CD4-positive, alpha-beta T cell (primary cell): ENCODE data around the gene RSBN1L. TPM values are rescaled to one million over a fixed set of nuclear protein-coding genes. Genes with fewer than 3 reads are reported as not detected.
"Not testable (repeated sequence)": the region's sequence is repeated elsewhere in the genome, so short reads cannot be mapped to it uniquely, and the experiment has no call there.

ENCODE experiments used
- ATAC-seq: fragments of 200-7000 bp; cut with Tn5 transposase; one replicate; pipeline ENCODE4 v1.10.0; 2022; ENCODE audit warnings: mild to moderate bottlenecking; ENCODE audit not compliant: poor library complexity
- CTCF ChIA-PET: fragments of 350-600 bp; sonication (Branson Sonifier 250); formaldehyde crosslinking; loops from one replicate; lab custom pipeline; 2021; ENCODE audit warnings: antibody characterized with exemption, inconsistent platforms; lab: Charles Lee
- POLR2A ChIA-PET: fragments of 350-600 bp; sonication (Branson Sonifier 250); formaldehyde crosslinking; loops from one replicate; lab custom pipeline; 2021; ENCODE audit warnings: antibody characterized with exemption, inconsistent platforms; lab: Charles Lee
- DNase-seq, 14 experiments: peaks; one replicate each; pipeline ENCODE4 v3.0.0-alpha.2; 2013 to 2020; ENCODE audit warnings: mixed read lengths in 2 of 14
- H3K27ac ChIP-seq, 2 donors: one replicate each; pipeline versions ENCODE4 v1.5.1 to v1.7.0; 2013; ENCODE audit warnings: low read length in 2 of 2, low read depth in 1 of 2, mild to moderate bottlenecking in 1 of 2
- H3K27me3 ChIP-seq, 2 experiments: 1 replicate in 1 of 2; 2 replicates in 1 of 2; pipeline versions ENCODE4 v1.6.1 to v1.7.0; 2013; ENCODE audit warnings: low read length in 2 of 2, control low read depth in 1 of 2, mild to moderate bottlenecking in 1 of 2, moderate library complexity in 1 of 2; ENCODE audit not compliant: insufficient read depth in 2 of 2, control insufficient read depth in 1 of 2
- H3K36me3 ChIP-seq: one replicate; pipeline ENCODE4 v1.6.1; 2013; ENCODE audit warnings: low read length, control low read depth; ENCODE audit not compliant: insufficient read depth
- H3K4me1 ChIP-seq: one replicate; pipeline ENCODE4 v1.6.1; 2013; ENCODE audit warnings: low read length, control low read depth; ENCODE audit not compliant: insufficient read depth
- H3K4me3 ChIP-seq: one replicate; pipeline ENCODE4 v1.5.1; 2013; ENCODE audit warnings: mild to moderate bottlenecking, low read length, moderate library complexity
- H3K9me3 ChIP-seq, 2 experiments: 1 replicate in 1 of 2; 2 replicates in 1 of 2; pipeline versions ENCODE4 v1.6.1 to v1.7.0; 2013; ENCODE audit warnings: low read length in 2 of 2, mild to moderate bottlenecking in 2 of 2, control low read depth in 1 of 2, moderate library complexity in 1 of 2; ENCODE audit not compliant: control insufficient read depth in 1 of 2, insufficient read depth in 1 of 2
- H3K27ac Mint-ChIP-seq: one replicate; pipeline ENCODE4 v1.8.0; 2020; ENCODE audit warnings: mixed read lengths
- H3K27me3 Mint-ChIP-seq: one replicate; pipeline ENCODE4 v1.8.0; 2021; ENCODE audit warnings: mixed read lengths
- H3K36me3 Mint-ChIP-seq: one replicate; pipeline ENCODE4 v1.8.0; 2021; ENCODE audit warnings: low read depth, mixed read lengths
- H3K4me1 Mint-ChIP-seq: one replicate; pipeline ENCODE4 v1.8.0; 2021; ENCODE audit warnings: low read depth, mixed read lengths
- H3K4me3 Mint-ChIP-seq: one replicate; pipeline ENCODE4 v1.8.0; 2020; ENCODE audit warnings: mild to moderate bottlenecking, mixed read lengths
- H3K9me3 Mint-ChIP-seq: one replicate; pipeline ENCODE4 v1.8.0; 2020; ENCODE audit warnings: mixed read lengths
- CTCF ChIP-seq: fragments of 200-600 bp; IDR thresholded peaks from one replicate; pipeline ENCODE4 v1.8.0; 2022; ENCODE audit warnings: antibody characterized with exemption, mild to moderate bottlenecking
- intact Hi-C, 2 experiments: fragments of 100-400 bp; cut with DNase I in 1 of 2; cut with micrococcal nuclease in 1 of 2; formaldehyde crosslinking; loops; one replicate each; pipeline versions ENCODE4 v1.15.1 to v1.9.0; 2023 to 2025; cut with DNase I, micrococcal nuclease
- total RNA-seq, 174 experiments: library from RNA in 2 of 174; stranded (reverse) in 2 of 174; gene quantifications; one replicate each; pipeline ENCODE4 v1.2.3 and lab custom pipeline; 2021 to 2026

RSBN1L gene
- total RNA-seq, 2 experiments from 2014 or later, result 9.0 to 9.6 TPM

- POLR2A ChIA-PET, result interaction anchor here (0.6 kb wide), 1 partner anchor 10 kb away, joined by 4 read pairs; no protein-coding TSS in a partner anchor
- DNase-seq (no peak), ATAC-seq (no peak)
- no peaks in the 10 kb centered on the region for H3K9me3 Mint-ChIP-seq
- CTCF ChIA-PET, result no interaction called here
- H3K27me3 Mint-ChIP-seq, result no peaks in the 10 kb centered on the region
- no peak overlapping the region for H3K4me3 Mint-ChIP-seq
- Histone ChIP-seq H3K27ac (no peak overlapping the region), H3K9me3 (no peaks in the 10 kb centered on the region), H3K27me3 (no peaks in the 10 kb centered on the region), H3K4me1 (peaks cover 19% of the 10 kb centered on the region), H3K4me3 (no peak overlapping the region), H3K36me3 (peaks cover 17% of the 10 kb centered on the region)
- peaks cover 39% of the 10 kb centered on the region for H3K36me3 Mint-ChIP-seq
- H3K27ac Mint-ChIP-seq, result no peak overlapping the region
- TF ChIP-seq CTCF, result no peak
- H3K4me1 Mint-ChIP-seq, result peaks cover 67% of the 10 kb centered on the region
- intact Hi-C loops, result no loop called here
These were observed 13.8 kb downstream of the RSBN1L start for GRCh38 chr7:77710067-77710466.

GRCh38 chr7:77710861-77711260 lies 14.6 kb downstream of the RSBN1L start:
- Mint-ChIP-seq H3K4me1 (peaks cover 74% of the 10 kb centered on the region), H3K36me3 (peaks cover 43% of the 10 kb centered on the region)

GRCh38 chr7:77714195-77714594 lies 17.9 kb downstream of the RSBN1L start:
- no peak for TF ChIP-seq CTCF
- Mint-ChIP-seq H3K9me3 (no peaks in the 10 kb centered on the region), H3K4me1 (peaks cover 85% of the 10 kb centered on the region), H3K36me3 (peaks cover 56% of the 10 kb centered on the region), H3K27ac (peak overlapping the region; percentile 30), H3K4me3 (no peak overlapping the region), H3K27me3 (no peaks in the 10 kb centered on the region)
- Histone ChIP-seq H3K36me3 (peaks cover 17% of the 10 kb centered on the region), H3K27ac (no peak overlapping the region), H3K27me3 (no peaks in the 10 kb centered on the region), H3K9me3 (no peaks in the 10 kb centered on the region), H3K4me1 (peaks cover 27% of the 10 kb centered on the region), H3K4me3 (no peak overlapping the region)
- CTCF ChIA-PET, result no interaction called here
- POLR2A ChIA-PET, result no interaction called here
- ATAC-seq (no peak), DNase-seq (no peak)
- intact Hi-C loops, result no loop called here

More at GRCh38 chr7:77710861-77711260, 14.6 kb downstream of the RSBN1L start:
- Mint-ChIP-seq H3K4me3 (no peak overlapping the region), H3K9me3 (no peaks in the 10 kb centered on the region), H3K27me3 (no peaks in the 10 kb centered on the region), H3K27ac (no peak overlapping the region)
- intact Hi-C loops, result no loop called here
- Histone ChIP-seq H3K27ac (no peak overlapping the region), H3K27me3 (no peaks in the 10 kb centered on the region), H3K36me3 (peaks cover 17% of the 10 kb centered on the region), H3K4me3 (no peak overlapping the region), H3K9me3 (no peaks in the 10 kb centered on the region), H3K4me1 (peaks cover 23% of the 10 kb centered on the region)
- DNase-seq, result no peak
- POLR2A ChIA-PET, result interaction anchor here (0.6 kb wide), 1 partner anchor 9 kb away, joined by 4 read pairs; no protein-coding TSS in a partner anchor
- ATAC-seq, result no peak
- CTCF ChIA-PET, result no interaction called here
- TF ChIP-seq CTCF, result no peak

- peak overlapping the region; percentile 30 for H3K27ac Mint-ChIP-seq
- H3K4me1 Mint-ChIP-seq, result peaks cover 83% of the 10 kb centered on the region
- H3K9me3 ChIP-seq, CTCF ChIA-PET, ATAC-seq, POLR2A ChIA-PET, H3K27ac ChIP-seq, H3K4me3 ChIP-seq, H3K27me3 ChIP-seq, H3K4me3 Mint-ChIP-seq, H3K9me3 Mint-ChIP-seq, DNase-seq, H3K27me3 Mint-ChIP-seq: not testable (repeated sequence)
- Histone ChIP-seq H3K36me3 (peaks cover 17% of the 10 kb centered on the region), H3K4me1 (peaks cover 30% of the 10 kb centered on the region)
- peaks cover 50% of the 10 kb centered on the region for H3K36me3 Mint-ChIP-seq
- intact Hi-C loops, result loop anchor here in 1 of 2 experiments (5.0 kb wide), 1 partner anchor 37 kb away; no protein-coding TSS in a partner anchor
These were observed 18.7 kb downstream of the RSBN1L start for GRCh38 chr7:77714931-77715330.
